Measurements from ENCODE around the gene NR2F6.

DNA sequence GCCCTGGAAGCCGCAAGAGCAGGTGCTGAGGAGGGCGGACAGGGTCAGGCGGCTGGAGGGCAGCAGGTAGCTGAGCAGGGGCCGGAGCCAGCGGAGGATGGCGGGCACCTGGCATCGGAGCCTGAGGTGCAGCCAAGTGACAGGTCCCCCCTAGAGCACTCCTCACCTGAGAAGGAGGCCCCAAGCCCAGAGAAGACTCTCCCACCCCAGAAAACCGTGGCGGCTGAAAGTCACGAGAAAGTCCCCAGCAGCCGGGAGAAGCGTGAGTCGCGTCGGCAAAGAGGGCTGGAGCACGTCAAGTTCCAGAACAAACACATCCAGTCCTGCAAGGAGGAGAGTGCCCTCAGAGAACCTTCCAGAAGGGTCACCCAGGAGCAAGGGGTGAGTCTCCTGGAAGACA lies 51.1 kb downstream of the NR2F6 start:
- TF ChIP-seq, protein P1, sequence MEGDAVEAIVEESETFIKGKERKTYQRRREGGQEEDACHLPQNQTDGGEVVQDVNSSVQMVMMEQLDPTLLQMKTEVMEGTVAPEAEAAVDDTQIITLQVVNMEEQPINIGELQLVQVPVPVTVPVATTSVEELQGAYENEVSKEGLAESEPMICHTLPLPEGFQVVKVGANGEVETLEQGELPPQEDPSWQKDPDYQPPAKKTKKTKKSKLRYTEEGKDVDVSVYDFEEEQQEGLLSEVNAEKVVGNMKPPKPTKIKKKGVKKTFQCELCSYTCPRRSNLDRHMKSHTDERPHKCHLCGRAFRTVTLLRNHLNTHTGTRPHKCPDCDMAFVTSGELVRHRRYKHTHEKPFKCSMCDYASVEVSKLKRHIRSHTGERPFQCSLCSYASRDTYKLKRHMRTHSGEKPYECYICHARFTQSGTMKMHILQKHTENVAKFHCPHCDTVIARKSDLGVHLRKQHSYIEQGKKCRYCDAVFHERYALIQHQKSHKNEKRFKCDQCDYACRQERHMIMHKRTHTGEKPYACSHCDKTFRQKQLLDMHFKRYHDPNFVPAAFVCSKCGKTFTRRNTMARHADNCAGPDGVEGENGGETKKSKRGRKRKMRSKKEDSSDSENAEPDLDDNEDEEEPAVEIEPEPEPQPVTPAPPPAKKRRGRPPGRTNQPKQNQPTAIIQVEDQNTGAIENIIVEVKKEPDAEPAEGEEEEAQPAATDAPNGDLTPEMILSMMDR (IDR thresholded peaks at IDR 0.05), result no peak
- no peak for TF ChIP-seq POLR2AphosphoS5 (IDR thresholded peaks at IDR 0.05; ENCODE audit: insufficient read depth in 1 of 2, low read depth in 1 of 2)
